CD4-positive, alpha-beta T cell treated with Interleukin-12 subunit alpha and Interleukin-12 subunit beta, for 1 hour (primary cell): ENCODE data around the gene MEA1.
"Not testable (repeated sequence)": the region's sequence is repeated elsewhere in the genome, so short reads cannot be mapped to it uniquely, and the experiment has no call there.

Experiments used
- DNase-seq: peaks from one replicate; pipeline ENCODE4 v3.0.0-alpha.2; 2020

MEA1 gene

GRCh38 chr6:43006251-43006650 is 7.5 kb downstream of the MEA1 start:
- no peak for DNase-seq

DNA sequence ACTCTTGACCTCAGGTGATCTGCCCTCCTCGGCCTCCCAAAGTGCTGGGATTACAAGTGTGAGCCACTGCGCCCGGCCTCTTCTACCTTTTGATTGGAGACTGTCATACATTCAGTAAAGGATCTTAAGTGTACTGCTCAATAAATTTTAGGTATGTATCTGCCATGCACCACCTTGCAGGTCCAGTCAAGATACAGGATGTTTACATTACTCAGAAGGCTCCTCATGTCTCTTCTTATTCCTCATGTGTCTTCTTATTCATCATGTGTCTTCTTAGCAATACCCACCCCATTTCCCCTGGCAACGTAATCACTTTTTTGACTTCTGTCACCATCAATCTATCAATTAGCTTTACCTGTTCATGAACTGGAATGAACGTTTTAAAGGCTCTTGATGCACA is 7.9 kb downstream of the MEA1 start:
- no peak for DNase-seq

- no peak for DNase-seq
These were observed 11.9 kb downstream of the MEA1 start for GRCh38 chr6:43001843-43002242.

DNA sequence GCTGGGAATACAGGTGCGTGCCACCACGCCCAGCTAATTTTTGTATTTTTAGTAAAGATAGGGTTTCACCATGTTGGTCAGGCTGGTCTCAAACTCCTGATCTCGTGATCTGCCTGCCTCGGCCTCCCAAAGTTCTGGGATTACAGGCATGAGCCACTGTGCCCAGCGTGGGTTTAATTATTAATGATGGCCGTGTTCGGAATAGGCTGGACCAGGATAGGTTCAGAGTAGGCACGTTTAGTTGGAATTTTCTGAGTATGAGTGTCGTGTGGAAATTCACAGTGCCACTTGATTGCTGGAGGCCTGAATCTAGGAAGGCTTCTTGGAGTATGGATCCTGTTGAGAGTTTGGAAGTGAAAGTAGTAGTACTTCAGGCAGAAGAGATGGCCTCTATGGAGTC is 15.5 kb downstream of the MEA1 start:
- not testable (repeated sequence) for DNase-seq

DNA sequence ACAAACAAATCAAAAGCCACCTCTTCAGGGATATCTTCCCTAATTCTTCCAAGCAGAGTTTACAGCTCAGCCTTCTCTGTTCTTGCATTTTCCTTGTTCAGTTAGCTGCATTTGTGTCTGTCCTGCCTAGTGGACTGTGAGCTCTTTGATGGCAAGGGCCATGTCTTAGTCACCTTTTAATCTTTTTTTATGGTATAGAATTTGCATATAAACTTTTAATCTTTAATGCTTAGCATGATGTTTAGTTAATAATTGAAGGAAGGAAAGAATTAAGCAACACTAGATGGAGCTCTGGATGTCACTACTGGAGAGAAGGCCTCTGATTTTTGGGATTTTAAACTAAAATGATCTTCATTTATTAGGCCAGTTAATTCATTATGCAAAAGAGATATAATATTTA is 17.2 kb downstream of the MEA1 start:
- DNase-seq = no peak

GRCh38 chr6:42993445-42993844 is 20.3 kb downstream of the MEA1 start:
- no peak for DNase-seq

- DNase-seq = no peak
These were observed 23.8 kb downstream of the MEA1 start for GRCh38 chr6:42989923-42990322.

DNA sequence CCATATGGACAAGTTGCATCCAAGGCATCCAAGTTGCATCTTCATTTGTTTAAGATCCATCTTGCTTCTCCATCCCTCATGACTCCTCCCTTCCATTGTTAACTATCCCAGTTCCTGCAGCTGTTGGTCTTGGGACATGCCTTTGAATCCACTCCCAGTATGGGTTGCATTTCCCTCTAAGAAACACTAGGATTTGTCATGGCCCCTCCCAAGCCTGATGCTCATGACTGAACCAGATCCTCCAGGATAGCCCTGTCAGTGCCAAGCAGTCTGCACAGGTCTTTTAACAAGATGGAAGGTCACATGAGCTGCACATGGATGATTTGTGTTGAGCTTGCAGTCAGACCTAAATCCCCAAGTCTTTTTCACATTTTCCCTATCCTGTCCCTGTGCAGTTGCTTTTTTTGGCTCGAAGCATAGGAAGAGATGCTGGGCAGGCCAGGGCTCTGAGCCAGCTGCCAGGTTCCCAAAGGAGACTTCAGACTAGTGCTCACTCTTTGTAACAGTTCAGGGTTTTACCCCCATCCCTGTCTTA is 25.2 kb downstream of the MEA1 start:
- no peak for DNase-seq

DNA sequence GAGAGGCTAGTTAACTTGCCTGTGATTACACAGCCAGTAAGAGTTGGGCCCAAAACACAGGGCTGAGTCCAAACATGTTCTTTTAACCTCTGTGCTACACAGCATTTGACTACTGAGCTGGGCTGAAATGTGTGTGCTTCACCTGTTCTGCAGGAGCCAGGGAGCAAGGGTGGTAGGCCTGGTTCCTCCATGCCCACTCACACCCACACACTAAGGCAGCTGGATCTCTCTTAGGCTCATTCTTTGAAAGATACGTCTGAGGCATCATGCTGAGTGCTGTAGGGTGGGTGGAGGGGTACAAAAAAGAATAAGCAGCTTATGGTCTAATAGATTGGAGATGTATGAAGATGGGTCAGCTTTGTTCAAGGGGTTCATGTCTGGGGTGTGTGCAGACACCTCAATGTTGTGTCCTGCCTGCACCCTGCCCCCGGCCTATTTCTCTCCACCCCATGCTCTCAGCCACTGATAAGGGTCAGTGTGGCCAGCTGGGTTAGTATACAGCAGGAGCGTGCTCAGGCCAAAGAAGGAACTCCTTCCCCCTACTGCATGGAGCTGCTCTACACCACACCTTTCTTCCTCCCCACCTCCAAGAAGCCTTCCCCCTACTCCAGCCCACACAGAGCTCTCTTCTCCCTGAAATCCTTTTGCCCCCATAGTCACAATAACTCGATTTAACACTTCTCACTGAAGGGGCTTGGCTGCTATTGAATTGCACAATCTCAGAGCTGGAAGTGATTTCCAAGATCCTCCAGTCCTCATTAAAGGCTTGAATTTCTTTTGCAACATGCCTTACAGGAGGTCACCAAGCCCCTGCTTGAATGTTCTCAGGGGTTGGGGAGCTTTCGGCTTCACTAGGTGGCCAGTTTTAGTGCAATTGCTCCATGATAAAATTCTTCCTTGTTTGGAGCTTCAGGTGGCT is 26.0 kb downstream of the MEA1 start:
- DNase-seq = no peak

- peak; percentile 15 for DNase-seq
These were observed 28.7 kb downstream of the MEA1 start for GRCh38 chr6:42984924-42985475.

- peak; percentile 98 for DNase-seq
These were observed 29.5 kb downstream of the MEA1 start, which contains the start of gene PPP2R5D for GRCh38 chr6:42984001-42984923. Gene PPP2R5D, plus strand, starts transcription at chr6:42984570. Its CDS starts 108 bp downstream, at chr6:42984678.

- no peak for DNase-seq
These were observed 31.9 kb downstream of the MEA1 start for GRCh38 chr6:42981836-42982235.

DNA sequence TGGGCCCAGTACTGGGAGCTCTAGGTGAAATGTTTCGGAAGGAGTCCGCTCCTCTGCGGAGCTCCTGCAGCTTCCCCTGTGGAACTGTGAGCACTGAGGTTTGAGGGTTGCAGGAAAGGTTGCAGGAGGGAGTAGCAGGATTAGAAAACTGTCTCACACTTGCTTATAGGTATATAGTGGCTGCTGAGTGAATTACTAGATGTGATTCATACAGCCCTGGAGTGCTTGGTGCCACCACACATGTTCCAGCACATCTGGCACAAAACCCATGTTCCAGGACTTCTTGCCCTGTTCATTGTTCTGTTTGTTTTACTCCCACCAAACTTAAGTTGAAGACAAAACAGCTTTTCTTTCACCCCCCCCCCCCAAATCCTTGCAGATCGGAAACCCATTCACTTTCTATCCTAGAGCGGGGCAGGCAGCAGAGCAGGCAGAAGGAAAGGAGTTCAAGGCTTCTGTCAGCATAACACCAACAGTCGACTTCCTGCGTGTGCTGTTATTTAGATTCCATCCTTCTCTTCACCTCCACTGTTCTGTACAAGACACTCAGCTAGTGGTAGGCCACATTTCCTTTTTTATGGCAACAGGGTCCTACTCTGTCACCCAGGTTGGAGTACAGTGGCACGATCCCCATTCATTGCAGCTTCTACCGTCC is 34.1 kb downstream of the MEA1 start:
- no peak for DNase-seq

DNA sequence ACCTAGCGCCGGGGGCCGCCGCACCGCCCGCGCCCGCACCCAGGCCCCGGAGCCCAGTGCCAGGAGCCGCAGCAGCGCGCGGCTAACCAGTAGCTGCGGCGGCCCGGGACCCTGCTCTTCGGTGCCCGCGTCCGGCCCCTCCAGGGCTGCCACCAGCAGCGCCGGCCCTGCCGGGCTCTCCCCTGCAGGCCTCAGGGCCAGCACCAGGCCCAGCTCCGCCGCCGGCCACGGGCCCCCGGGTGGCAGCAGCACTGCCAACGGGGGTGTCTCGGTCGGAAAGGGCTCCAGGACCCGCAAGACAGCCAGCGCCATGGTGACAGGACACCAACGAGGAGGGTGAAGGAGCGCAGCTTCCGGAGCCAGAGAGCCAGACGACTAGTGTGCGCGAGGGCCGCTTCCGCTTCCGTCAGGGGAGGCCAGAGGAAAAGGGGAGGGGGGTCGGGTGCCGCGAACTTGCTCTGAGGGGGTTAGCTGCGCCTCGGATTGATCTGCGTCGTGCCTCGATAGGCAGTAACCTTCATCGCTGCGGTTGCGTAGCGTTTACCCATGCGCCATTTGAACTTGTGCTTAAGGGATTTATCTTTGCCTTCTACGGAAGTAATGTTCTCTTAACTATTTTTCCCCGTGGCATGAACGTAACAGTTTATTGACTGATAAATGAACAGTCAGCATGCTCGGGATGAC is 34.8 kb downstream of the MEA1 start, which contains the start of gene PEX6:
Gene PEX6, minus strand, starts transcription at position 343 of the 684 bp plus-strand sequence. Its CDS starts 31 bp downstream, at position 312.
- DNase-seq = peak; percentile 94

GRCh38 chr6:42978487-42978838 is 35.3 kb downstream of the MEA1 start:
- peak; percentile 2 for DNase-seq

GRCh38 chr6:42974919-42975505 is 38.7 kb downstream of the MEA1 start:
- DNase-seq = no peak

- no peak for DNase-seq
These were observed 39.8 kb downstream of the MEA1 start for GRCh38 chr6:42973926-42974325.

- DNase-seq = no peak
These were observed 41.9 kb downstream of the MEA1 start for GRCh38 chr6:42971746-42972327.

- no peak for DNase-seq
These were observed 42.7 kb downstream of the MEA1 start for GRCh38 chr6:42970871-42971612.

DNA sequence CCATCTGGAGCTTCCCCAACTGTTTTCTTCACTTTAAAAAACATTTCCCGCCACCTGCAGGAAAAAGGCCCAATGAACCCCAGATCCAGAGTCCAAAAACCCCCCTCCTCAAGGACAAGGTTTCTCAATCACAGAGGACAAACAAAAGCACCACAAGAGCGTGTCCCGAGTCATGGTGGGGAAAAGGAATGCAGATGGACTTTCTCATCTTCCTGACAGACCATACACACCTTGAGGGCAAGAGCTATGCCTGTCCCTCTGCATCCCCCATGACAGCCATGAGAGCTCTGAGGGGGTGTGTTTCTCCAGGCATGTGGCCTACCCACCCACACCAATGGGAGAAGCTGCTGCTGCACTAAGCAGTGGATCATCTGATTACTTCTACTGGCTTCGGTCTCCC is 43.8 kb downstream of the MEA1 start:
- DNase-seq = no peak
